Activated B cell treated with CpG ODN at 0.5 μM for 24 hours (primary cell): ENCODE data around the gene GUK1. TPM values are rescaled to one million over a fixed set of nuclear protein-coding genes. Genes with fewer than 3 reads are reported as not detected.

Source experiments
- ATAC-seq: fragments of 200-7000 bp; cut with Tn5 transposase; one replicate; pipeline ENCODE4 v1.10.0; 2021; ENCODE audit warnings: low read depth, mild to moderate bottlenecking, moderate library complexity
- CTCF ChIA-PET: fragments of 350-600 bp; sonication (Branson Sonifier 250); formaldehyde crosslinking; loops from one replicate; lab custom pipeline; 2021; ENCODE audit warnings: antibody characterized with exemption; lab: Charles Lee
- POLR2A ChIA-PET: fragments of 350-600 bp; sonication (Branson Sonifier 250); formaldehyde crosslinking; loops from one replicate; lab custom pipeline; 2021; ENCODE audit warnings: antibody characterized with exemption; lab: Charles Lee
- DNase-seq: peaks from one replicate; pipeline ENCODE4 v3.0.0; 2022
- H3K27ac Mint-ChIP-seq: one replicate; pipeline ENCODE4 v1.8.0; 2020; ENCODE audit warnings: mixed read lengths
- H3K27me3 Mint-ChIP-seq: one replicate; pipeline ENCODE4 v1.8.0; 2021; ENCODE audit warnings: mixed read lengths
- H3K36me3 Mint-ChIP-seq: one replicate; pipeline ENCODE4 v1.8.0; 2021; ENCODE audit warnings: low read depth, mixed read lengths
- H3K4me1 Mint-ChIP-seq: one replicate; pipeline ENCODE4 v1.8.0; 2021; ENCODE audit warnings: mixed read lengths
- H3K4me3 Mint-ChIP-seq: one replicate; pipeline ENCODE4 v1.8.0; 2020; ENCODE audit warnings: mild to moderate bottlenecking, mixed read lengths
- H3K9me3 Mint-ChIP-seq: one replicate; pipeline ENCODE4 v1.8.0; 2020; ENCODE audit warnings: mixed read lengths
- intact Hi-C: fragments of 100-400 bp; cut with micrococcal nuclease; formaldehyde crosslinking; loops from one replicate; pipeline ENCODE4 v1.15.1; 2024
- total RNA-seq: library from RNA; stranded (reverse); gene quantifications from 2 replicates; pipeline ENCODE4 v1.2.3, GENCODE V29; 2022
- TF ChIP-seq, protein P1 (sequence below): fragments of 200-600 bp; IDR thresholded peaks from one replicate; pipeline ENCODE4 v1.8.0; 2022; ENCODE audit warnings: antibody characterized with exemption, mild to moderate bottlenecking

GUK1 gene
- total RNA-seq, 1 donor from 2014 or later = 104 TPM

DNA sequence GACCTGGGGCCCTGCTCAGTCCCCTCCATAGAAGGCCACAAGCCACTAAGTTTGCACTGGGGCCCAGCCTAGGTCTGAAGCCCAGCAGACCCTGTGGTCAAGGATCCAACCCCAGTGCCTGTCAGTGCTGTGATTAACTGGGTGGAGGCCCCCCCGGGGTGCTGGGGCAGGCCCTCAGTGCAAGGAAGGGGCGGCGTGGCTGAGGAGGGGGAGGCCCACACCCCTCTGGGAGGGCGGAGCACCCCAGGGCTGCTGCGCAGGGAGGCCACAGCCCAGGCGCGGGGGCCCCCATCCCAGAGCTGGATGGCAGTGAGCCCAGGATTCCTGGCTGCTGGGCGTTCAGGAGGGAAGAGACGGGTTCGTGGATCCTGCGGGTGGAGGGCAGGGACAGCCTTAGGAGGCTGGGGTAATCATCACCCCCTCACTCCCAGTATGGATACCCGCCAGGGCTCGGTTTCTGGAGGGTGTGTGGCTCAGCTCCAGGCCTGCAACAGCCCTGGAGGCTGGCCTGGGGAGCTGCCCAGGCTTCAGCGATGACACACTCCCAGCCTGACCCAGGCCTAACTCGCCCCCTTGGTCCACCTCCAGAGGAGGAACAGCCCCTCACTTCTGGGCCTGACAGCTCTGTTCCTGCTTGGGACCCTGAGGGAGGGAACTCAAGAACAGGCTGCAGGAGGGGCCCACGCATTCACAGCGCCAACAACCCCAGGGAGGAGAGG, 10.5 kb downstream of the GUK1 start:
- no peaks in the 10 kb centered on the region for H3K27me3 Mint-ChIP-seq
- no peaks in the 10 kb centered on the region for H3K9me3 Mint-ChIP-seq
- no peak for ATAC-seq
- H3K36me3 Mint-ChIP-seq = peaks cover 21% of the 10 kb centered on the region
- H3K4me1 Mint-ChIP-seq = no peaks in the 10 kb centered on the region
- TF ChIP-seq, protein P1, sequence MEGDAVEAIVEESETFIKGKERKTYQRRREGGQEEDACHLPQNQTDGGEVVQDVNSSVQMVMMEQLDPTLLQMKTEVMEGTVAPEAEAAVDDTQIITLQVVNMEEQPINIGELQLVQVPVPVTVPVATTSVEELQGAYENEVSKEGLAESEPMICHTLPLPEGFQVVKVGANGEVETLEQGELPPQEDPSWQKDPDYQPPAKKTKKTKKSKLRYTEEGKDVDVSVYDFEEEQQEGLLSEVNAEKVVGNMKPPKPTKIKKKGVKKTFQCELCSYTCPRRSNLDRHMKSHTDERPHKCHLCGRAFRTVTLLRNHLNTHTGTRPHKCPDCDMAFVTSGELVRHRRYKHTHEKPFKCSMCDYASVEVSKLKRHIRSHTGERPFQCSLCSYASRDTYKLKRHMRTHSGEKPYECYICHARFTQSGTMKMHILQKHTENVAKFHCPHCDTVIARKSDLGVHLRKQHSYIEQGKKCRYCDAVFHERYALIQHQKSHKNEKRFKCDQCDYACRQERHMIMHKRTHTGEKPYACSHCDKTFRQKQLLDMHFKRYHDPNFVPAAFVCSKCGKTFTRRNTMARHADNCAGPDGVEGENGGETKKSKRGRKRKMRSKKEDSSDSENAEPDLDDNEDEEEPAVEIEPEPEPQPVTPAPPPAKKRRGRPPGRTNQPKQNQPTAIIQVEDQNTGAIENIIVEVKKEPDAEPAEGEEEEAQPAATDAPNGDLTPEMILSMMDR = no peak
- H3K4me3 Mint-ChIP-seq = no peak overlapping the region
- ChIA-PET CTCF (no interaction called here), POLR2A (interaction anchor here (0.7 to 1.2 kb wide), 2 partner anchors 10 to 15 kb away, joined by 3 to 4 read pairs; partner anchors contain the start of genes GUK1 and IBA57)
- intact Hi-C loops = no loop called here
- H3K27ac Mint-ChIP-seq = no peak overlapping the region
- DNase-seq = peak; percentile 14

DNA sequence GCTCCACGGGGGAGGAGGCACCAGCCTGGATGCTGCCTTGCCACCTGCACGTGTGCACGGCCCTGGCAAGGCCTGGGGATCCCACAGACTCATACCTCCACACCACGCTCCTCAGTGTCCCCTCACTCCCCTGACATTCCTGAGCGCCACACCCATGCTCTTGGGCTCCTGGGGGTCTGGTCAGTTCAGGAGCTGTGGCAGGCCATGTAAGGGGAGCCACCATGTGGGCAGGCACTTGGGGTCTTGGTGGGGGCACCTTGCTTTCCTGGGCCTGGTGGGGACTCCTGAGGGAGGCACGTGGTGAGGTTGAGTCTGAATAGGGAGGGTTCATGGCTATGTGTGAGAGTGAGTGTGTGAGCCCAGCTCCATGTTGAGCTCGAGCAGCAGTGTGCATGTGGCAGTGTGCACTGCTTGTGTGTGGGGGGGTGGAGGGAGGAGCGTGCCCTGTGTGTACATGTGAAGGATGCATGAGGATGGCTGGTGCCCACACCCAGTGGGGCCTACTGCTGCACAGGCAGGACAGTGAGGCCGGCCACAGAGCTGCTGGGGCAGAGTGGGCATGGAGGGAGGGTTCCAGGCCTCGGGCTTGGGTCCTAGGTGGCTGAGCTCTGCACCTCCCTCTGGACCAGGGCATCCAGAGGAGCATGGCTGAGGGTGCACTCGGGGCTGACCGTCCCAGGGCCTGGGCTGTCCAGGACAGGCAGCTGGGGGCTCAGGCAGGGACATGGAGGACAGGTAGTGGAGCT, 11.3 kb downstream of the GUK1 start:
- Mint-ChIP-seq H3K4me1 (no peaks in the 10 kb centered on the region), H3K9me3 (no peaks in the 10 kb centered on the region), H3K27ac (no peak overlapping the region), H3K36me3 (peaks cover 14% of the 10 kb centered on the region), H3K27me3 (no peaks in the 10 kb centered on the region), H3K4me3 (no peak overlapping the region)
- TF ChIP-seq, protein P1 = no peak
- POLR2A ChIA-PET = interaction anchor here (1.2 kb wide), 1 partner anchor 11 kb away, joined by 3 read pairs; the partner anchor contains the start of gene GUK1
- intact Hi-C loops = no loop called here
- peak; percentile 23 for ATAC-seq
- CTCF ChIA-PET = no interaction called here
- no peak for DNase-seq

DNA sequence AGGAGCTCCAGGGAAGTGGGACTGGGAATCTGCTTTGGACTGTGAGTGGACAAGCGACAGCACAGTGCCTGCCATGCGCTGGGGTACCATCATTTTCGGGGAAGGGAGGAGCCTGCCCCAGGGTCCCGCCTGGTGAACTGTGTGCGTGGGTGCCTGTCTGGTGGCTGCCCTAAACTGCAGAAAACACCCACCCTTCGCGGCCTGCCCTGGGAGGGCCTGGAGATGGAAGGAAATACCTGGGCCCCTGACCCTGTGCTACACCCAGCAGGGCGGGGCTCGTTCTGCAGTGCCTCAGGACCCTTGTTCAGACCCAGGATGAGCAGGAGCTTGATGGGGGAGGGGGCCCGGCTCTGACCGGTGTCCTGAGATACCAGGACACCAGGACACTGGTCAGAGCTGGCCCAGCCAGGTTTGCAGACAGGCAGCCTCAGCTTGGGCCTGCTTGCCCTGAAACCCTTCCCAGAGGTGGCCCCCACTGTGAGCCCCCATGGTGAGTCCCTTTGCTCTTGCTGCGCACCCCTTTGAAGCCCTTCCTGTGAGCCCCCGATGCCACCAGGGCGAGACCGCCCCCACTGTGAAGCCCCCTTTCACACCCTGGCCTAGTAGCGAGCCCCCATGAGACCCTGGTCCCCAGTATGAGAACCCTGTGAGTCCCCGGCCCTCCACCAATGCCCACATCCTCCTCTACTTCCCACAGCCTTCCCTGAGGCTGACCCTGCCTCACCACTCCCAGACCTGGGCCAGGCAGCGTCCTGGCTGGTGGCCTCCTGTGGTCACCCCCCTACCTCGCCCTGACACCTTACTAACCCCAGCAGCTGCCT, 12.2 kb downstream of the GUK1 start:
- TF ChIP-seq, protein P1 = no peak
- POLR2A ChIA-PET = interaction anchor here (0.7 to 1.7 kb wide), 2 partner anchors 13 to 978 kb away, joined by 3 to 9 read pairs; partner anchors contain the start of gene IBA57

DNA sequence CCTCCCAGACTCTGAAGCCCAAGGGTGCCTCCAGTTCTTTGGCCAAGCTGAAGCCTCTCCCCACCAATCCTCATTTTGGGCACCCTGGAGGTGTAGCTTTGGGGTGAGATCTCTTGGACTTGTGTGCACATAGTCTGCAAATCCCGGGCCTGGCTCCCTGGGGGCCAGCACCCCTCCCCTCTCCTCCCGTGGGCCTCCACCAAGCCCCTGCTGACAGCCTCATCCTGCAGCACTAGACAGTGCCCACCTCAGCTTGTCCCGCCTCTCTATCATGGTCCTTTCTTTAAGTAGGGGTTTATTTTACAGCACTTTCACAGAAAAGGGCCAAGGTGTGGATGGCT, 12.8 kb downstream of the GUK1 start:
- ATAC-seq = no peak
- peaks cover 2% of the 10 kb centered on the region for H3K4me1 Mint-ChIP-seq
- DNase-seq = no peak
- no peak overlapping the region for H3K4me3 Mint-ChIP-seq
- ChIA-PET CTCF (interaction anchor here (1.0 kb wide), 1 partner anchor 22 kb away, joined by 3 read pairs; no protein-coding TSS in a partner anchor), POLR2A (interaction anchor here (0.7 to 1.7 kb wide), 2 partner anchors 13 to 977 kb away, joined by 3 to 9 read pairs; partner anchors contain the start of gene IBA57)
- no peaks in the 10 kb centered on the region for H3K27me3 Mint-ChIP-seq
- H3K9me3 Mint-ChIP-seq = no peaks in the 10 kb centered on the region
- TF ChIP-seq, protein P1 = no peak
- peaks cover 3% of the 10 kb centered on the region for H3K36me3 Mint-ChIP-seq
- intact Hi-C loops = no loop called here
- no peak overlapping the region for H3K27ac Mint-ChIP-seq

More for the DNA sequence above, 12.2 kb downstream of the GUK1 start:
- intact Hi-C loops = no loop called here
- ATAC-seq (no peak), DNase-seq (no peak)
- H3K4me1 Mint-ChIP-seq = peaks cover 2% of the 10 kb centered on the region
- H3K36me3 Mint-ChIP-seq = peaks cover 8% of the 10 kb centered on the region
- H3K27me3 Mint-ChIP-seq = no peaks in the 10 kb centered on the region
- no peaks in the 10 kb centered on the region for H3K9me3 Mint-ChIP-seq
- H3K4me3 Mint-ChIP-seq = no peak overlapping the region
- CTCF ChIA-PET = interaction anchor here (1.0 kb wide), 1 partner anchor 22 kb away, joined by 3 read pairs; no protein-coding TSS in a partner anchor
- no peak overlapping the region for H3K27ac Mint-ChIP-seq
